GM12865 (cell line): ENCODE results near the gene MED14.
A peak's percentile ranks its signal among the peaks of the same experiment; 100 is the strongest.
"Not testable (repeated sequence)": the region's sequence is repeated elsewhere in the genome, so short reads cannot be mapped to it uniquely, and the experiment has no call there.

Source experiments
- DNase-seq: peaks from one replicate; pipeline ENCODE4 v3.0.0; 2010; ENCODE audit warnings: low read depth
- H3K4me3 ChIP-seq: 2 replicates; pipeline ENCODE4 v1.5.1; 2011; ENCODE audit warnings: mild to moderate bottlenecking, low read depth, low read length, control low read depth
- CTCF ChIP-seq: IDR thresholded peaks from 2 replicates; pipeline ENCODE4 v1.5.1; 2011; ENCODE audit warnings: low read length, control low read depth, low read depth, inconsistent platforms; ENCODE audit not compliant: insufficient read depth; ENCODE audit errors: missing control alignments

The MED14 gene

GRCh38 chrX:40735325-40736169 is at the start of gene MED14:
Gene MED14, minus strand, starts transcription at chrX:40735542. Its CDS starts 130 bp downstream, at chrX:40735412.
- TF ChIP-seq CTCF: peak; percentile 34
- DNase-seq: peak; percentile 94
- H3K4me3 ChIP-seq: peak within 1 kb of the TSS; percentile 63

DNA sequence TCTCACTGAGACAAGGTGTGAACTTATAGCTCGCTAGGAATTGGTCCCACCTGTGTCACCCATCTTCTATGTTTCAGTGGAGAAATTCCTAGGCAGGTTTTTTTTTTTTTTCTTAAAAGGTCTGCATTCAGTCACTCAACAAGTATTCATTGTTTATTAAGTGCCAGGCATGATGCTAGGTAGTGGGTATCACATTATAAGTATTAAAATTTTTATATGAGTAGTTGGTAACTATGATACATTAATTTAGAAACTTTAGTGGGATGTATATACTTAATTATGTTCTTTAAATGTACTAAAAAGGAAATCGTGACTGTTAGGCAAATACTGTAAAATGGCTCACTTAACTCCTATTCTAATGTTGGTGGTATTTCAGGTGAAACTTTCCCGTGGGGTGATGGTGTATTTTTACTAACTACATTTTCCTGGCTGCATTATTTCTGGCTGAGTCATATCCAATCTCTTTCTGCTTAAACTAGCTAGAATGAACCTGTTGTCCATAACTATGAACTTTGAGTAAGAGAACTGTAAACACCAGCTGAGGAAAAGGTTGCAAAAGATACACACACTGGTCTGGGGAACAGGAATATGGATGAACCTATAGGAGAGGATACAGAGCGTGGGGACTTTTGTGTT is 49.3 kb upstream of the MED14 start:
- no peak overlapping the region for H3K4me3 ChIP-seq
- no peak for TF ChIP-seq CTCF
- no peak for DNase-seq

DNA sequence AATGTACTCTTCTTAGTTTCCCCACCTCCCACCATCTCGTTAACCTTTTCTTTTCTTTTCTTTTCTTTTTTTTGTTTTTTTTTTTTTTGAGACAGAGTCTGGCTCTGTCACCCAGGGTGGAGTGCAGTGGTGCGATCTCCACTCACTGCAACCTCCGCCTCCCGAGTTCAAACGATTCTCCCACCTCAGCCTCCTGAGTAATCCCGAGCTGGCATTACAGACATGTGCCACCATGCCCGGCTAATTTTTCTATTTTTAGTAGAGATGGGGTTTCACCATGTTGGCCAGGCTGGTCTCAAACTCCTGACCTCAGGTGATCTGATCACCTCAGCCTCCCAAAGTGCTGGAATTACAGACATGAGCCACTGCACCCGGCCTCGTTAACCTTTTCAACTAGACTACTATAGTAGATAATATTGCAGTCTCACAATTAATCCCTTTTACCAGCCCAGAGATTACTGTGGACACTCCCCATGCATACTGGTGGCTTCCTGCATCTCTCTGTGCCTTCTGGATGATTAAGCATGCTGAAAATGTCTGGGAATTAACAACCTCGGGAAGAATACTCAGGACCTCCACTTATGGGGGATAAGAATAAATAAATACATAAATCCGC is 47.4 kb upstream of the MED14 start:
- DNase-seq, H3K4me3 ChIP-seq: not testable (repeated sequence)

- no peak for TF ChIP-seq CTCF
- DNase-seq: no peak
- H3K4me3 ChIP-seq: no peak overlapping the region
These were observed 45.6 kb upstream of the MED14 start for GRCh38 chrX:40780951-40781350.

DNA sequence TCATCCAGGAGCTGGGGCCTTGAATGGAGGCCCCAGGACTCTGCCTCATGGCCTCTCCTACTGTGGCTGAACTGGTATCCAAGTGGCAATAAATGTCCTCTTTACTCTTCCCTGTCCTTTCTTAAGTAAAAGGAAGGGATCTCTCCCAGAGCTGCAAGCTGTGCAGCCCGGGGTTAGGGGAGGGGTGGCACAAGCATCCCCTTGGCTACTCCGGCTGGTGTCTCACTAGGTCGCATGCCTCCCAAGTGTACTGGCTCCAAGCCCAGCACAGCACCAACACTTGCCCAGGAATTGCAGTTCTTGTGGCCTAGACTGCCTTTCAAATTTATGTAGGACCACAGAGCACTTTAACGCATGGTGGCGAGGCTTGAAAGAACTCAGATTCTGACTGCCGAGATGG is 44.7 kb upstream of the MED14 start:
- TF ChIP-seq CTCF: no peak
- H3K4me3 ChIP-seq: no peak overlapping the region
- DNase-seq: no peak

DNA sequence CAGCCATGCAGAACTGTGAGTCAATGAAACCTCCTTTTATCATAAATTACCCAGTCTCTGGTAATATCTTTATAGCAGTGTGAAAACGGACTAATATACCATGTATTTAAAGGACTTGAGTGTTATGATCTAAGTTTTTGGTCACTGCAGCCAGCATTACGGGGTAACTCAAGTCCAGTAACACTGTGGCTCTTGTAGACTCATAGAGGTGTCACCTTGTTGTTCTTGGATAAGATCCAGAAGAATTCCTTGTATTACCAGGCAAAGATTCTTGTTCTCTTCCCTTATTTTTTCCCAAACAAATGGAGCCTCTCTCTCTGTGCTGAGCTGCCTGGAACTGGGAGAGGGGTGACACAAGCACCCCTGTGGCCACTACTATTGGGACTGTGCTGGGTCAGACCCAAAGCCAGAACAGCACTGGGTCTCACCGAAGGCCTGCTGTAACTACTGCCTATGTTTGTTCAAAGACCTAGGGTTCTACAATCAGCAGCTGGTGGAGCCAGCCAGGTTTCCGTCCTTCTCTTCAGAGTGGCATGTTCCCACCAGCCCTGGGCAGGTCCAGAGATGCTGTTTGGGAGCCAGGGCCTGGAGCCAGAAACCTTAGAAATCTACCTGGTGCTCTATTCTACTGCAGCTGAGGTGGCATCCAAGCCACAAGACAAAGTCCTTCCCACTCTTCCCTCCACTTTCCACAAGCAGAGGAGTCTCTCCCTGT is 43.7 kb upstream of the MED14 start:
- no peak for DNase-seq
- no peak for TF ChIP-seq CTCF
- no peak overlapping the region for H3K4me3 ChIP-seq

DNA sequence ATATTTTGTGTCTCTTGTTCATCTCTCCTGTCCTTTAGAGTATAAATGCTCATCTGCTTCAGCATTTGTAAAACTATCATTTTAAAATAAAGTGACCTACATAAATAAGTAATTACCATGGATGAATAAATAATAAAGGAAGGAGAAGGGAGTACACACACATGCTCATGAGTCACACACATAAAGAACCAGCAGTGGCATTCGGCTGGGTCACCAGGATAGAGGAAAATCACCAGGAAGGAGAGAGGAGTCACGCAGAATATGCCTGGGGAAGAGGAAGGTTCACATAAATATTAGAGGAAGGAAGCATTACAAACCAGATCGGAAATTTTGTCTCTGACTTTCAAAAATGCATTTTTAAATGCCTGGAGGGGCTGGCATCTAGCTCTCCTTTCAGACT is 38.5 kb upstream of the MED14 start:
- H3K4me3 ChIP-seq: no peak overlapping the region
- TF ChIP-seq CTCF: no peak
- DNase-seq: no peak
